AG10803 (cell line): ENCODE results near the gene DYNLT2.
"Not testable (repeated sequence)": the region's sequence is repeated elsewhere in the genome, so short reads cannot be mapped to it uniquely, and the experiment has no call there.

Experiments used
- DNase-seq: peaks from one replicate; pipeline ENCODE4 v3.0.0; 2010; ENCODE audit warnings: low read depth
- H3K4me3 ChIP-seq: 2 replicates; pipeline ENCODE4 v1.5.1; 2011; ENCODE audit warnings: mild to moderate bottlenecking, low read length, control low read depth
- CTCF ChIP-seq: conservative IDR thresholded peaks from 2 replicates; pipeline ENCODE4 v1.5.1; 2011; ENCODE audit warnings: mild to moderate bottlenecking, low read length, control low read depth, inconsistent platforms

DYNLT2 gene

GRCh38 chr6:169707772-169708171 lies 43.6 kb downstream of the DYNLT2 start:
- DNase-seq = no peak
- no peak for TF ChIP-seq CTCF
- H3K4me3 ChIP-seq = no peak overlapping the region

GRCh38 chr6:169702840-169703246 lies 48.5 kb downstream of the DYNLT2 start:
- no peak for DNase-seq
- H3K4me3 ChIP-seq = peak overlapping the region; percentile 92
- no peak for TF ChIP-seq CTCF

- DNase-seq = peak; percentile 96
- TF ChIP-seq CTCF = peak; percentile 6; the same call in 1 of the 2 replicates
- peak within 1 kb of the TSS; percentile 92 for H3K4me3 ChIP-seq
Observed at GRCh38 chr6:169701954-169702839, 49.2 kb downstream of the DYNLT2 start, which contains the start of the genes C6orf120 and WDR27. TSS of gene C6orf120 (plus strand) at chr6:169702126. CDS start at chr6:169702460, 334 bp downstream. TSS of gene WDR27 (minus strand) at chr6:169702029. CDS start at chr6:169689005, 13,024 bp downstream.

GRCh38 chr6:169701311-169701953 lies 49.9 kb downstream of the DYNLT2 start:
- DNase-seq = no peak
- H3K4me3 ChIP-seq = peak overlapping the region; percentile 92
- TF ChIP-seq CTCF = no peak

- peak overlapping the region; percentile 92 for H3K4me3 ChIP-seq
Observed at GRCh38 chr6:169700296-169700695, 51.1 kb downstream of the DYNLT2 start.

GRCh38 chr6:169697115-169697514 lies 54.3 kb downstream of the DYNLT2 start:
- peak; percentile 42 for TF ChIP-seq CTCF
- not testable (repeated sequence) for H3K4me3 ChIP-seq, DNase-seq

More at GRCh38 chr6:169700296-169700695, 51.1 kb downstream of the DYNLT2 start:
- TF ChIP-seq CTCF = no peak; the same call in 1 of the 2 replicates
- DNase-seq = peak; percentile 69
